ENCODE measurements around the gene SPEN.

SPEN gene

DNA sequence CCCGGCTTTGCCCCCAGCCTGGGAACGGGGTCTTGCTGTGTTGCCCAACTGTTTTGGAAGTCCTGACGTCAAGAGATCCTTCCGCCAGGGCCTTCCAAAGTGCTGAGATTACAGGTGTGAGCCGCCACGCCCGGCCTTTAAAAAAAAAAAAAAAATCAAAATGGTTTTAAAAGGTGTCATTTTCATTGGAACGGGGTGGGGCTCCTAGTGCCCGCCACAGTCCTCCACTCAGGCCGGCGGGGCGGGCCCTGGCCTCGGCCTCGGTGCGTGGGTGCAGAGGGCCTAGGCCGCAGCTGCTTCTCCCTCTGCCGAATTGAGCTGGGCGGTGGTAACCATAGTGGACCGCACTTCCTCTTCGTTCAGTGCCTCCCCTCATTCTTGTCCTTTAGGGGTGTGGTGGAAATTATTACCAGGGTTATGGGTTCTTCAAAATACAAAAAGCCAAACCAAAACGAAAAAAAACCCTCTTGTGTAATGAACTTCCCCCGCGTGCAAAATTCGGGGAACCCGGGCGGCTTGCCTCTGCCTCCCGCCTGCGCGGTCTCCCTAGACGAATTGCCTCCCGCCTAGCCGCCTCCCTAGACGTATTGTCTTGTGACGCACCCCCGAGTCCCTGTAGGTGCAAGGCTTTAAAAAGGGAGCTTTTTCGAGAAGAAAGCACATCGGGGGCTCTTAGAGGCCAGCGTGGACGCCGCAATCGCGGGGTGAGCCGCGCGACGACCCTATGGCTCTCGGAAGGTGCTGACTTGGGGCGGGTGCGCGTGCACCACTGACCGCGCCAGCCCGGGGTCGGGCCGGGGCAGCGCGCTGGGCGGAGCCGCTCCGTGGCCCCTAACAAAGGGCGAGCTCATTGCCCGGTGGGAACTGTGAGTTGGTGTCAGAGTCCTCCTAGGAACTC, 10.5 kb upstream of the SPEN start:
- Histone ChIP-seq H3K27ac (ENCODE audit: low read depth, low read length) (peak overlapping the region; percentile 89), H3K4me2 (ENCODE audit: low read length) (peak overlapping the region; percentile 90), H3K4me1 (ENCODE audit: control insufficient read depth, low read length) (peaks cover 54% of the 10 kb centered on the region), H3K4me3 (ENCODE audit: low read length) (peak overlapping the region; percentile 75), H3K79me2 (ENCODE audit: control insufficient read depth, low read length) (peaks cover 47% of the 10 kb centered on the region), H3K9me3 (ENCODE audit: control insufficient read depth, insufficient read depth, low read length) (no peaks in the 10 kb centered on the region), H4K20me1 (ENCODE audit: control insufficient read depth, insufficient read depth, low read depth, low read length) (no peaks in the 10 kb centered on the region), H3K36me3 (ENCODE audit: control insufficient read depth, low read length) (peaks cover 5% of the 10 kb centered on the region), H3K27me3 (ENCODE audit: control insufficient read depth, low read length) (no peaks in the 10 kb centered on the region), H3K9me2 (replicated peaks; ENCODE audit: control insufficient read depth, low read length) (no peaks in the 10 kb centered on the region), H3F3A (ENCODE audit: control insufficient read depth, insufficient read depth) (peaks cover 27% of the 10 kb centered on the region)
- TF ChIP-seq, protein P1, sequence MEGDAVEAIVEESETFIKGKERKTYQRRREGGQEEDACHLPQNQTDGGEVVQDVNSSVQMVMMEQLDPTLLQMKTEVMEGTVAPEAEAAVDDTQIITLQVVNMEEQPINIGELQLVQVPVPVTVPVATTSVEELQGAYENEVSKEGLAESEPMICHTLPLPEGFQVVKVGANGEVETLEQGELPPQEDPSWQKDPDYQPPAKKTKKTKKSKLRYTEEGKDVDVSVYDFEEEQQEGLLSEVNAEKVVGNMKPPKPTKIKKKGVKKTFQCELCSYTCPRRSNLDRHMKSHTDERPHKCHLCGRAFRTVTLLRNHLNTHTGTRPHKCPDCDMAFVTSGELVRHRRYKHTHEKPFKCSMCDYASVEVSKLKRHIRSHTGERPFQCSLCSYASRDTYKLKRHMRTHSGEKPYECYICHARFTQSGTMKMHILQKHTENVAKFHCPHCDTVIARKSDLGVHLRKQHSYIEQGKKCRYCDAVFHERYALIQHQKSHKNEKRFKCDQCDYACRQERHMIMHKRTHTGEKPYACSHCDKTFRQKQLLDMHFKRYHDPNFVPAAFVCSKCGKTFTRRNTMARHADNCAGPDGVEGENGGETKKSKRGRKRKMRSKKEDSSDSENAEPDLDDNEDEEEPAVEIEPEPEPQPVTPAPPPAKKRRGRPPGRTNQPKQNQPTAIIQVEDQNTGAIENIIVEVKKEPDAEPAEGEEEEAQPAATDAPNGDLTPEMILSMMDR (IDR thresholded peaks at IDR 0.05; ENCODE audit: low read depth, low read length, poor library complexity, severe bottlenecking), result no peak
- no peak for TF ChIP-seq EZH2phosphoT487 (IDR thresholded peaks at IDR 0.05; ENCODE audit: borderline replicate concordance, low read length)

DNA sequence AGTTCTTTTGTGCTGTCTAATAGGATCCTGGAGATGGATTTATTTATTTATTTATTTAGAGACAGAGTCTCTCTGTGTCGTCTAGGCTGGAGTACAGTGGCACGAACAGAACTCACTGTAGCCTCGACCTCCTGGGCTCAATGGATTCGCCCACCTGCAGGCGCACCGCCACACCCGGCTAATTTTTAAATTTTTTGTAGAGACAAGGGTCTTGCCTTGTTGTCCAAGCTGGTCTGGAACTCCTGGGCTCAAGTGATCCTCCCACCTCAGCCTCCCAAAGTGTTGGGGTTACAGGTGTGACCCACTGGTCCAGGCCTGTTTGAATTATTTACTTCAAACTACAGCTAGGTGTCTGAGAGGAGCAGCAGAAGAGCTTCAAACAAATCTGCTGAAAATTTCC, 9.6 kb upstream of the SPEN start:
- peak overlapping the region; percentile 90 for H3K4me2 ChIP-seq (ENCODE audit: low read length)
- H3K4me1 ChIP-seq (ENCODE audit: control insufficient read depth, low read length), result peaks cover 54% of the 10 kb centered on the region
- no peak overlapping the region for H3K27ac ChIP-seq (ENCODE audit: low read depth, low read length)
- no peaks in the 10 kb centered on the region for H3K9me3 ChIP-seq (ENCODE audit: control insufficient read depth, insufficient read depth, low read length)
- peaks cover 41% of the 10 kb centered on the region for H3K79me2 ChIP-seq (ENCODE audit: control insufficient read depth, low read length)
- H3K27me3 ChIP-seq (ENCODE audit: control insufficient read depth, low read length), result no peaks in the 10 kb centered on the region
- no peaks in the 10 kb centered on the region for H3K9me2 ChIP-seq (replicated peaks; ENCODE audit: control insufficient read depth, low read length)
- H4K20me1 ChIP-seq (ENCODE audit: control insufficient read depth, insufficient read depth, low read depth, low read length), result no peaks in the 10 kb centered on the region
- TF ChIP-seq, protein P1 (IDR thresholded peaks at IDR 0.05; ENCODE audit: low read depth, low read length, poor library complexity, severe bottlenecking), result no peak
- TF ChIP-seq EZH2phosphoT487 (IDR thresholded peaks at IDR 0.05; ENCODE audit: borderline replicate concordance, low read length), result no peak
- peaks cover 32% of the 10 kb centered on the region for H3F3A ChIP-seq (ENCODE audit: control insufficient read depth, insufficient read depth)
- peaks cover 5% of the 10 kb centered on the region for H3K36me3 ChIP-seq (ENCODE audit: control insufficient read depth, low read length)
- no peak overlapping the region for H3K4me3 ChIP-seq (ENCODE audit: low read length)

DNA sequence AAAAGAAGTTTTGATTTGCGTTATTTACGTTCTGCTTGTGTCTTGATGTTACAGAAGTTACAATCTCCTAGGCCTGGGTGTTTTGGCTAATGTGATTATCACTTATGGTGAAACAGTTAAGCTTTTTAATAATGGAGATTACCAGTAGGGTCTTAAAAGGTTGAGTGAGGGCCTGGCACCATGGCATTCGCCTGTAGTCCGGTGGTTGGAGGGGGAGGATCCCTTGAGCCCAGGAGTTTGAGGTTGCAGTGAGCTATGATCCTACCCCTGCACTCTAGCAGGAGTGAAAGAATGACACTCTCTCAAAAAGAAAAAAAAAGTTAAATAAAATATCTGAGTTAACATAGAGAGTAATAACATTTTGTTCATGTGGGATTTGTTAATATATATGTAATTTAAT, 8.8 kb upstream of the SPEN start:
- Histone ChIP-seq H3K27me3 (ENCODE audit: control insufficient read depth, low read length) (no peaks in the 10 kb centered on the region), H3K9me3 (ENCODE audit: control insufficient read depth, insufficient read depth, low read length) (no peaks in the 10 kb centered on the region), H3F3A (ENCODE audit: control insufficient read depth, insufficient read depth) (peaks cover 37% of the 10 kb centered on the region), H4K20me1 (ENCODE audit: control insufficient read depth, insufficient read depth, low read depth, low read length) (no peaks in the 10 kb centered on the region), H3K4me3 (ENCODE audit: low read length) (no peak overlapping the region), H3K79me2 (ENCODE audit: control insufficient read depth, low read length) (peaks cover 33% of the 10 kb centered on the region), H3K9me2 (replicated peaks; ENCODE audit: control insufficient read depth, low read length) (no peaks in the 10 kb centered on the region), H3K27ac (ENCODE audit: low read depth, low read length) (no peak overlapping the region), H3K4me2 (ENCODE audit: low read length) (no peak overlapping the region), H3K4me1 (ENCODE audit: control insufficient read depth, low read length) (peaks cover 57% of the 10 kb centered on the region), H3K36me3 (ENCODE audit: control insufficient read depth, low read length) (peaks cover 5% of the 10 kb centered on the region)
- TF ChIP-seq EZH2phosphoT487 (IDR thresholded peaks at IDR 0.05; ENCODE audit: borderline replicate concordance, low read length), result no peak
- TF ChIP-seq, protein P1 (IDR thresholded peaks at IDR 0.05; ENCODE audit: low read depth, low read length, poor library complexity, severe bottlenecking), result no peak

Data from DOHH2 (cell line).